GM13977 (cell line): Measurements from ENCODE around the gene PCDHGB6.
"Not testable (repeated sequence)": the region's sequence is repeated elsewhere in the genome, so short reads cannot be mapped to it uniquely, and the experiment has no call there.

Experiments used
- DNase-seq: peaks from one replicate; pipeline ENCODE4 v3.0.0; 2012; ENCODE audit warnings: low spot score
- in situ Hi-C: fragments of 300-500 bp; cut with MboI; formaldehyde crosslinking; loops from one replicate; pipeline ENCODE4 v1.12.0; 2022; ENCODE audit warnings: low sequenced_read_pairs, low pct_unique_long_range_greater_than_20kb, mixed read lengths, inconsistent platforms; ENCODE audit not compliant: unreplicated experiment
- TF ChIP-seq, protein P1 (sequence below): IDR thresholded peaks from 2 replicates; pipeline ENCODE4 v1.5.1; 2012; ENCODE audit warnings: mild to moderate bottlenecking, control low read depth; ENCODE audit not compliant: insufficient read depth; ENCODE audit errors: extremely low read depth, missing control alignments

The PCDHGB6 gene

DNA sequence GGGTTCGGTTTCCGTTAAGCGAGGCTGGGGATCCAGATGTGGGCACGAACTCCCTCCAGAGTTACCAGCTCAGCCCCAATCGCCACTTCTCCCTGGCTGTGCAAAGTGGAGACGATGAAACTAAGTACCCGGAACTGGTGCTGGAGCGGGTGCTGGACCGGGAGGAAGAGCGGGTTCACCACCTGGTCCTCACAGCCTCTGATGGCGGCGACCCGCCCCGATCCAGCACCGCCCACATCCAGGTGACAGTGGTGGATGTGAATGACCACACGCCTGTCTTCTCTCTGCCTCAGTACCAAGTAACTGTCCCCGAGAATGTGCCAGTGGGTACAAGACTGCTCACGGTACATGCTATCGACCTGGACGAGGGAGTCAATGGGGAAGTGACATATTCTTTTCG, 24.5 kb upstream of the PCDHGB6 start:
- in situ Hi-C loops: no loop called here
- TF ChIP-seq, protein P1, sequence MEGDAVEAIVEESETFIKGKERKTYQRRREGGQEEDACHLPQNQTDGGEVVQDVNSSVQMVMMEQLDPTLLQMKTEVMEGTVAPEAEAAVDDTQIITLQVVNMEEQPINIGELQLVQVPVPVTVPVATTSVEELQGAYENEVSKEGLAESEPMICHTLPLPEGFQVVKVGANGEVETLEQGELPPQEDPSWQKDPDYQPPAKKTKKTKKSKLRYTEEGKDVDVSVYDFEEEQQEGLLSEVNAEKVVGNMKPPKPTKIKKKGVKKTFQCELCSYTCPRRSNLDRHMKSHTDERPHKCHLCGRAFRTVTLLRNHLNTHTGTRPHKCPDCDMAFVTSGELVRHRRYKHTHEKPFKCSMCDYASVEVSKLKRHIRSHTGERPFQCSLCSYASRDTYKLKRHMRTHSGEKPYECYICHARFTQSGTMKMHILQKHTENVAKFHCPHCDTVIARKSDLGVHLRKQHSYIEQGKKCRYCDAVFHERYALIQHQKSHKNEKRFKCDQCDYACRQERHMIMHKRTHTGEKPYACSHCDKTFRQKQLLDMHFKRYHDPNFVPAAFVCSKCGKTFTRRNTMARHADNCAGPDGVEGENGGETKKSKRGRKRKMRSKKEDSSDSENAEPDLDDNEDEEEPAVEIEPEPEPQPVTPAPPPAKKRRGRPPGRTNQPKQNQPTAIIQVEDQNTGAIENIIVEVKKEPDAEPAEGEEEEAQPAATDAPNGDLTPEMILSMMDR: no peak
- DNase-seq: no peak

DNA sequence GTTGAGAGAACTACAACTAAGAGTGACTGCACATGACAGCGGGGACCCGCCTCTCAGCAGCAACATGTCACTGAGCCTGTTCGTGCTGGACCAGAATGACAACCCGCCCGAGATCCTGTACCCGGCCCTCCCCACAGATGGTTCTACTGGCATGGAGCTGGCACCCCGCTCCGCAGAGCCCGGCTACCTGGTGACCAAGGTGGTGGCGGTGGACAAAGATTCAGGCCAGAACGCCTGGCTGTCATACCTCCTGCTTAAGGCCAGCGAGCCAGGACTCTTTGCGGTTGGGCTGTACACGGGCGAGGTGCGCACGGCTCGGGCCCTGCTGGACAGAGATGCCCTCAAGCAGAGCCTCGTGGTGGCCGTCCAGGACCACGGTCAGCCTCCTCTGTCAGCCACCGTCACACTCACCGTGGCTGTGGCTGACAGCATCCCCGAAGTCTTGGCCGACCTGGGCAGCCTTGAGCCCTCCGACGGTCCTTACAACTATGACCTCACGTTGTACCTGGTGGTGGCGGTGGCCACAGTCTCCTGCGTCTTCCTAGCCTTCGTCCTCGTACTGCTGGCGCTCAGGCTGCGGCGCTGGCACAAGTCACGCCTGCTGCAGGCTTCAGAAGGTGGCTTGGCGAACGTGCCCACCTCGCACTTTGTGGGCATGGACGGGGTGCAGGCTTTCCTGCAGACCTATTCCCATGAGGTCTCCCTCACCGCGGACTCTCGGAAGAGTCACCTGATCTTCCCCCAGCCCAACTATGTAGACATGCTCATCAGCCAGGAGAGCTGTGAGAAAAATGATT, 23.2 kb upstream of the PCDHGB6 start:
- in situ Hi-C loops: no loop called here
- no peak for DNase-seq
- TF ChIP-seq, protein P1: no peak

DNA sequence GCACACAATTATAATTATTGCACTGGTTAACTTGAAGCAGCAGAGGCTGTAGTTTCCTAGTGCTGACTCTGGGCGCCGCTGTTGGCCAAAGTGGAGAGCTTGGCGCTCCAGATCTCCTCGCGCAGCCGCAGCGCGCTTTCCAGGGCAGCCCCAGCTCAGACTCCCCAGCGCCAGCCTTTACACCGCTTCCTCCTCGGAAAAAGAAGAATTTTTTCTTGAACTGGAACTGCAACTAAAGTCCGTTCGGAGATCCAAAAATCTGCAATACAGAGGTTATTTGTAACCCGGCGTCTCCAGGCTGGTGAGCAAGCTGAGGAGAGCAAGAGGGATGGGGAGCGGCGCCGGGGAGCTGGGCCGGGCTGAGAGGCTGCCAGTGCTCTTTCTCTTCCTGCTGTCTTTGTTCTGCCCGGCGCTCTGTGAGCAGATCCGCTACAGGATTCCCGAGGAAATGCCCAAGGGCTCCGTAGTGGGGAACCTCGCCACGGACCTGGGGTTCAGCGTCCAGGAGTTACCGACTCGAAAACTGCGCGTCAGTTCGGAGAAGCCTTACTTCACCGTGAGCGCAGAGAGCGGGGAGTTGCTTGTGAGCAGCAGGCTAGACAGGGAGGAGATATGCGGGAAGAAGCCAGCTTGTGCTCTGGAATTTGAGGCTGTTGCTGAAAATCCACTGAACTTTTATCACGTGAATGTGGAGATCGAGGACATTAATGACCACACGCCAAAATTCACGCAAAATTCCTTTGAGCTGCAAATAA, 20.1 kb upstream of the PCDHGB6 start, which contains the start of gene PCDHGB4:
Gene PCDHGB4 (plus strand): TSS at position 142 of the 755 bp plus-strand sequence. CDS start 187 bp downstream, at position 329.
- DNase-seq: peak; percentile 59
- in situ Hi-C loops: not testable (repeated sequence)
- TF ChIP-seq, protein P1: peak; percentile 76

DNA sequence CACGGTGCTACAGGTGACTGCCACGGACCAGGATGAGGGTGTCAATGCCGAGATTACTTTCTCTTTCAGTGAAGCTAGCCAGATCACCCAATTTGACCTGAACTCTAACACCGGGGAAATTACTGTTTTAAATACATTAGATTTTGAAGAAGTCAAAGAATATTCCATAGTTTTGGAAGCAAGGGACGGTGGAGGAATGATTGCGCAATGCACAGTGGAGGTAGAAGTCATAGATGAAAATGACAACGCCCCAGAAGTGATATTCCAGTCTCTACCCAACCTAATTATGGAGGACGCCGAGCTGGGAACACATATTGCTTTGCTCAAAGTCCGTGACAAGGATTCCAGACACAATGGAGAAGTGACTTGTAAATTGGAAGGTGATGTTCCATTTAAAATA, 19.2 kb upstream of the PCDHGB6 start:
- in situ Hi-C loops: no loop called here
- TF ChIP-seq, protein P1: no peak
- DNase-seq: no peak

DNA sequence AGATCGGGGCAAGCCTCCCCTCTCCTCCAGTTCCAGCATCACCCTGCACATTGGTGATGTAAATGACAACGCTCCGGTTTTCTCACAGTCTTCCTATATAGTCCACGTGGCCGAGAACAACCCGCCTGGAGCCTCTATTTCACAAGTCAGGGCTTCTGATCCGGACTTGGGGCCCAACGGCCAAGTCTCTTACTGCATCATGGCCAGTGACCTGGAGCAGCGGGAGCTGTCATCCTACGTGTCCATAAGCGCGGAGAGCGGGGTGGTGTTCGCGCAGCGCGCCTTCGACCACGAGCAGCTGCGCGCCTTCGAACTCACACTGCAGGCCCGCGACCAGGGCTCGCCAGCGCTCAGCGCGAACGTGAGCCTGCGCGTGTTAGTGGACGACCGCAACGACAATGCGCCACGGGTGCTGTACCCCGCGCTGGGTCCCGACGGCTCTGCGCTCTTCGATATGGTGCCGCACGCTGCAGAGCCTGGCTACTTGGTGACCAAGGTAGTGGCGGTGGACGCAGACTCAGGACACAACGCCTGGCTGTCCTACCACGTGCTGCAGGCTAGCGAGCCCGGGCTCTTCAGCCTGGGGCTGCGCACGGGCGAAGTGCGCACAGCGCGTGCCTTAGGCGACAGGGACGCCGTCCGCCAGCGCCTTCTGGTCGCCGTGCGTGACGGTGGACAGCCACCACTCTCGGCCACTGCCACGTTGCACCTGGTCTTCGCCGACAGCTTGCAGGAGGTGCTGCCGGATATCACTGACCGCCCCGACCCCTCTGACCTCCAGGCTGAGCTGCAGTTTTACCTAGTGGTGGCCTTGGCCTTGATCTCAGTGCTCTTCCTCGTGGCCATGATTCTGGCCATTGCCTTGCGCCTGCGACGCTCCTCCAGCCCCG, 18.4 kb upstream of the PCDHGB6 start:
- TF ChIP-seq, protein P1: no peak
- in situ Hi-C loops: no loop called here
- DNase-seq: no peak
